WTC11 (cell line): ENCODE results near the gene ADARB2. TPM values are rescaled to one million over a fixed set of nuclear protein-coding genes. Genes with fewer than 3 reads are reported as not detected.

ENCODE experiments used
- ATAC-seq: fragments of 200-7000 bp; cut with Tn5 transposase; 2 replicates; pipeline ENCODE4 v1.10.0; 2021; ENCODE audit warnings: mild to moderate bottlenecking, moderate library complexity
- CTCF ChIA-PET: fragments of 300-600 bp; sonication (Branson Sonifier 250); formaldehyde crosslinking; loops from one replicate; lab custom pipeline; 2021; ENCODE audit warnings: antibody characterized with exemption; lab: Charles Lee
- POLR2A ChIA-PET: fragments of 350-600 bp; sonication (Branson Sonifier 250); formaldehyde crosslinking; loops from one replicate; lab custom pipeline; 2021; ENCODE audit warnings: antibody characterized with exemption; lab: Charles Lee
- DNase-seq: peaks from one replicate; pipeline ENCODE4 v3.0.0; 2021; ENCODE audit warnings: low spot score
- H3K27ac Mint-ChIP-seq: 2 replicates; pipeline ENCODE4 v1.8.0; 2021; ENCODE audit warnings: mixed read lengths
- H3K27me3 Mint-ChIP-seq: 2 replicates; pipeline ENCODE4 v1.8.0; 2021; ENCODE audit warnings: low read depth, mild to moderate bottlenecking, moderate library complexity, mixed read lengths
- H3K36me3 Mint-ChIP-seq: 2 replicates; pipeline ENCODE4 v1.8.0; 2021; ENCODE audit warnings: mixed read lengths
- H3K4me1 Mint-ChIP-seq: 2 replicates; pipeline ENCODE4 v1.8.0; 2022; ENCODE audit warnings: mixed read lengths
- H3K4me3 Mint-ChIP-seq: 2 replicates; pipeline ENCODE4 v1.8.0; 2021; ENCODE audit warnings: mild to moderate bottlenecking, moderate library complexity, mixed read lengths
- H3K9me3 Mint-ChIP-seq: 2 replicates; pipeline ENCODE4 v1.8.0; 2021; ENCODE audit warnings: mixed read lengths
- ATF3 ChIP-seq: sonication (generic); formaldehyde crosslinking; conservative IDR thresholded peaks from 2 replicates; pipeline ENCODE4 v1.8.1; 2022; ENCODE audit warnings: mild to moderate bottlenecking, missing genetic modification reagents
- CREB1 ChIP-seq: sonication (generic); formaldehyde crosslinking; IDR thresholded peaks from 2 replicates; pipeline ENCODE4 v1.8.0; 2023; ENCODE audit warnings: mild to moderate bottlenecking, missing genetic modification reagents
- CREM ChIP-seq: sonication (generic); formaldehyde crosslinking; IDR thresholded peaks from 2 replicates; pipeline ENCODE4 v1.8.1; 2022; ENCODE audit warnings: mild to moderate bottlenecking, missing genetic modification reagents, moderate library complexity
- E2F4 ChIP-seq: sonication (generic); formaldehyde crosslinking; IDR thresholded peaks from 2 replicates; pipeline ENCODE4 v1.8.1; 2022; ENCODE audit warnings: low read depth, mild to moderate bottlenecking, moderate library complexity, missing genetic modification reagents, borderline replicate concordance
- EMX1 ChIP-seq: fragments of 250-450 bp; sonication (Bioruptor Pico); IDR thresholded peaks from 2 replicates; pipeline ENCODE4 v1.8.0; 2021; ENCODE audit warnings: mild to moderate bottlenecking
- FOXP1 ChIP-seq: sonication (generic); formaldehyde crosslinking; IDR thresholded peaks from 2 replicates; pipeline ENCODE4 v1.8.0; 2022; ENCODE audit warnings: missing genetic modification reagents, mild to moderate bottlenecking, moderate library complexity, borderline replicate concordance
- FOXP4 ChIP-seq: sonication (generic); formaldehyde crosslinking; IDR thresholded peaks from 2 replicates; pipeline ENCODE4 v1.8.0; 2022; ENCODE audit warnings: mild to moderate bottlenecking, missing genetic modification reagents
- MYBL2 ChIP-seq: sonication (generic); formaldehyde crosslinking; IDR thresholded peaks from 2 replicates; pipeline ENCODE4 v1.8.1; 2023; ENCODE audit warnings: mild to moderate bottlenecking, moderate library complexity, missing genetic modification reagents
- OVOL2 ChIP-seq: fragments of 250-450 bp; sonication (Bioruptor Pico); IDR thresholded peaks from 2 replicates; pipeline ENCODE4 v1.9.0; 2021; ENCODE audit warnings: mild to moderate bottlenecking, borderline replicate concordance
- RELA ChIP-seq: sonication (generic); formaldehyde crosslinking; IDR thresholded peaks from 2 replicates; pipeline ENCODE4 v1.8.1; 2022; ENCODE audit warnings: missing genetic modification reagents, mild to moderate bottlenecking, borderline replicate concordance
- SOX15 ChIP-seq: fragments of 250-450 bp; sonication (Bioruptor Pico); IDR thresholded peaks from 2 replicates; pipeline ENCODE4 v1.9.0; 2021; ENCODE audit warnings: mild to moderate bottlenecking
- TCF7 ChIP-seq: sonication (generic); formaldehyde crosslinking; IDR thresholded peaks from 2 replicates; pipeline ENCODE4 v1.8.0; 2022; ENCODE audit warnings: mild to moderate bottlenecking, low read depth, missing genetic modification reagents, moderate library complexity
- TP53 ChIP-seq: sonication (generic); formaldehyde crosslinking; IDR thresholded peaks from 2 replicates; pipeline ENCODE4 v1.8.1; 2023; ENCODE audit warnings: mild to moderate bottlenecking, missing genetic modification reagents
- USF2 ChIP-seq: sonication (generic); formaldehyde crosslinking; IDR thresholded peaks from 2 replicates; pipeline ENCODE4 v1.8.1; 2023; ENCODE audit warnings: mild to moderate bottlenecking, missing genetic modification reagents, moderate library complexity
- ZMAT4 ChIP-seq: fragments of 250-450 bp; sonication (Bioruptor Pico); IDR thresholded peaks from 2 replicates; pipeline ENCODE4 v1.9.0; 2021; ENCODE audit warnings: mild to moderate bottlenecking
- ZNF121 ChIP-seq: sonication (generic); formaldehyde crosslinking; IDR thresholded peaks from 2 replicates; pipeline ENCODE4 v1.8.0; 2023; ENCODE audit warnings: missing genetic modification reagents
- ZNF138 ChIP-seq: sonication (generic); formaldehyde crosslinking; conservative IDR thresholded peaks from 2 replicates; pipeline ENCODE4 v1.8.1; 2022; ENCODE audit warnings: mild to moderate bottlenecking, moderate library complexity, missing genetic modification reagents
- ZNF416 ChIP-seq: fragments of 250-450 bp; sonication (Bioruptor Pico); IDR thresholded peaks from 2 replicates; pipeline ENCODE4 v1.9.0; 2021; ENCODE audit warnings: mild to moderate bottlenecking, inconsistent platforms
- ZNF423 ChIP-seq: fragments of 250-450 bp; sonication (Bioruptor Pico); IDR thresholded peaks from 2 replicates; pipeline ENCODE4 v2.1.2; 2022; ENCODE audit warnings: mild to moderate bottlenecking, moderate library complexity
- total RNA-seq: library from RNA; stranded (reverse); gene quantifications from 3 replicates; pipeline ENCODE4 v1.2.3, GENCODE V29; 2021
- TF ChIP-seq, protein P1 (sequence below): sonication (generic); formaldehyde crosslinking; IDR thresholded peaks from 2 replicates; pipeline ENCODE4 v1.8.1; 2023; ENCODE audit warnings: mild to moderate bottlenecking, missing genetic modification reagents
- TF ChIP-seq, protein P2 (sequence below): sonication (generic); formaldehyde crosslinking; IDR thresholded peaks from 2 replicates; pipeline ENCODE4 v1.8.0; 2023; ENCODE audit warnings: missing genetic modification reagents
- TF ChIP-seq, protein P3 (sequence below): sonication (generic); formaldehyde crosslinking; IDR thresholded peaks from 2 replicates; pipeline ENCODE4 v1.8.1; 2022; ENCODE audit warnings: missing genetic modification reagents, borderline replicate concordance
- TF ChIP-seq, protein P4 (sequence below): fragments of 200-600 bp; IDR thresholded peaks from 2 replicates; pipeline ENCODE4 v1.8.0; 2022; ENCODE audit warnings: antibody characterized with exemption

The ADARB2 gene
- total RNA-seq, 1 experiment from 2014 or later: 3.7 TPM

GRCh38 chr10:1209355-1209979 lies 527.9 kb downstream of the ADARB2 start:
- no peaks in the 10 kb centered on the region for H3K27me3 Mint-ChIP-seq
- TF ChIP-seq OVOL2 (CRISPR knock-in tag) (no peak), USF2 (CRISPR knock-in tag) (no peak), ZNF121 (no peak), FOXP1 (CRISPR knock-in tag) (no peak), FOXP4 (no peak), ZNF423 (CRISPR knock-in tag) (no peak), E2F4 (CRISPR knock-in tag) (no peak), MYBL2 (CRISPR knock-in tag) (no peak)
- TF ChIP-seq, protein P1, sequence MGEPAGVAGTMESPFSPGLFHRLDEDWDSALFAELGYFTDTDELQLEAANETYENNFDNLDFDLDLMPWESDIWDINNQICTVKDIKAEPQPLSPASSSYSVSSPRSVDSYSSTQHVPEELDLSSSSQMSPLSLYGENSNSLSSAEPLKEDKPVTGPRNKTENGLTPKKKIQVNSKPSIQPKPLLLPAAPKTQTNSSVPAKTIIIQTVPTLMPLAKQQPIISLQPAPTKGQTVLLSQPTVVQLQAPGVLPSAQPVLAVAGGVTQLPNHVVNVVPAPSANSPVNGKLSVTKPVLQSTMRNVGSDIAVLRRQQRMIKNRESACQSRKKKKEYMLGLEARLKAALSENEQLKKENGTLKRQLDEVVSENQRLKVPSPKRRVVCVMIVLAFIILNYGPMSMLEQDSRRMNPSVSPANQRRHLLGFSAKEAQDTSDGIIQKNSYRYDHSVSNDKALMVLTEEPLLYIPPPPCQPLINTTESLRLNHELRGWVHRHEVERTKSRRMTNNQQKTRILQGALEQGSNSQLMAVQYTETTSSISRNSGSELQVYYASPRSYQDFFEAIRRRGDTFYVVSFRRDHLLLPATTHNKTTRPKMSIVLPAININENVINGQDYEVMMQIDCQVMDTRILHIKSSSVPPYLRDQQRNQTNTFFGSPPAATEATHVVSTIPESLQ: no peak
- CTCF ChIA-PET: no interaction called here
- DNase-seq (no peak), ATAC-seq (no peak)
- no peaks in the 10 kb centered on the region for H3K36me3 Mint-ChIP-seq
- POLR2A ChIA-PET: no interaction called here
- no peaks in the 10 kb centered on the region for H3K9me3 Mint-ChIP-seq
- H3K4me3 Mint-ChIP-seq: no peak overlapping the region
- H3K27ac Mint-ChIP-seq: no peak overlapping the region
- no peaks in the 10 kb centered on the region for H3K4me1 Mint-ChIP-seq

DNA sequence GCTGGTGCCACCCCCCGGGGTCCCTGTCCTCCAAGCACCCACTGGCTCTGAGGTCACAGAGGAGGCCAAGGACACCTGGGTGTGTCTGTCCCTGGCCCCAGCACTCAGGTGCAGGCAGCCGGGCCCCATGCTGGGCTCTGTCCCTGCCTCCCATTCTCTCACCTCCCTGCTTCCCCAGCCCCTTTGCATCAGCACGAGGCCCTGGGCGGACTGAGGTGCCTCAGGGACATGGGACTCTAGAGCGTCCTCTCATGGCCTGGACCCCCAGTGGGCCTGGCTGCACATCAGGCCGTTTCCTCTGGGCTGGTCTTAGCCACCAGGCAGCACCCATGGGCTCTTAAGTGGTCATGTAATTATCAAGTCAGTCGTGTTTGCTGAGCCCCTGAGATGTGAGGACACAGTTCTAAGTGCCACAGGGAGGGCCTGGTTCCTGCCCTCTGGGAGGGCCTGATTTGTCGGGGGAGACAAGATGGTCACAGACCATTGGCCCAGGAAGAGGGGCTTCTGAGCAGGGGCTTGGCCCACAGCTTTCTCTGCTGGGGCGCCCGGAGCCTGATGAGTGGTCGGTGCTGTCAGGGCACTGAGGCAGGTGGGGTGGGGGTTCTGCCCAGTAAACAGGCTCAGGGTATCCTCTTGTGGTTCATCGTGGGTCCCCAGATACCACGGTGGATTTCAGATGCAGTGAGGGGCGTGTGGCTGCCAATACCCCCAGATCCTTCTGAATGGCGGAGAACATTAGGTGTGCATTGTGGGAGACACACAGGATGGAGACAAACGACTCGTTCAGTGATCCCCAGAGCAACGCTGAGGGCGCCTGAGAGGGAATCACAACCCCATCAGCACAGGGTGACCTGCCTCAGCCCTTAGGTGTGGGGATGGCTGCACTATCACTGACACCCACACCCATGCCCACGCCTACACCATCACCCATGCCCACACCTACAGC lies 528.7 kb downstream of the ADARB2 start:
- no peaks in the 10 kb centered on the region for H3K27me3 Mint-ChIP-seq
- no peaks in the 10 kb centered on the region for H3K36me3 Mint-ChIP-seq
- POLR2A ChIA-PET: no interaction called here
- H3K4me3 Mint-ChIP-seq: no peak overlapping the region
- H3K27ac Mint-ChIP-seq: no peak overlapping the region
- CTCF ChIA-PET: no interaction called here
- no peaks in the 10 kb centered on the region for H3K9me3 Mint-ChIP-seq
- DNase-seq: no peak
- TF ChIP-seq, protein P2, sequence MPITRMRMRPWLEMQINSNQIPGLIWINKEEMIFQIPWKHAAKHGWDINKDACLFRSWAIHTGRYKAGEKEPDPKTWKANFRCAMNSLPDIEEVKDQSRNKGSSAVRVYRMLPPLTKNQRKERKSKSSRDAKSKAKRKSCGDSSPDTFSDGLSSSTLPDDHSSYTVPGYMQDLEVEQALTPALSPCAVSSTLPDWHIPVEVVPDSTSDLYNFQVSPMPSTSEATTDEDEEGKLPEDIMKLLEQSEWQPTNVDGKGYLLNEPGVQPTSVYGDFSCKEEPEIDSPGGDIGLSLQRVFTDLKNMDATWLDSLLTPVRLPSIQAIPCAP (CRISPR knock-in tag): no peak
- TF ChIP-seq CREM (CRISPR knock-in tag): no peak
- TF ChIP-seq ZNF416 (CRISPR knock-in tag): no peak
- no peak for TF ChIP-seq CREB1 (CRISPR knock-in tag)
- TF ChIP-seq ZMAT4 (CRISPR knock-in tag): no peak
- TF ChIP-seq, protein P3, sequence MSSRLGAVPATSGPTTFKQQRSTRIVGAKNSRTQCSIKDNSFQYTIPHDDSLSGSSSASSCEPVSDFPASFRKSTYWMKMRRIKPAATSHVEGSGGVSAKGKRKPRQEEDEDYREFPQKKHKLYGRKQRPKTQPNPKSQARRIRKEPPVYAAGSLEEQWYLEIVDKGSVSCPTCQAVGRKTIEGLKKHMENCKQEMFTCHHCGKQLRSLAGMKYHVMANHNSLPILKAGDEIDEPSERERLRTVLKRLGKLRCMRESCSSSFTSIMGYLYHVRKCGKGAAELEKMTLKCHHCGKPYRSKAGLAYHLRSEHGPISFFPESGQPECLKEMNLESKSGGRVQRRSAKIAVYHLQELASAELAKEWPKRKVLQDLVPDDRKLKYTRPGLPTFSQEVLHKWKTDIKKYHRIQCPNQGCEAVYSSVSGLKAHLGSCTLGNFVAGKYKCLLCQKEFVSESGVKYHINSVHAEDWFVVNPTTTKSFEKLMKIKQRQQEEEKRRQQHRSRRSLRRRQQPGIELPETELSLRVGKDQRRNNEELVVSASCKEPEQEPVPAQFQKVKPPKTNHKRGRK (CRISPR knock-in tag): no peak
- no peak for TF ChIP-seq TCF7 (CRISPR knock-in tag)
- TF ChIP-seq EMX1 (CRISPR knock-in tag): no peak
- TF ChIP-seq SOX15 (CRISPR knock-in tag): no peak
- TF ChIP-seq, protein P4, sequence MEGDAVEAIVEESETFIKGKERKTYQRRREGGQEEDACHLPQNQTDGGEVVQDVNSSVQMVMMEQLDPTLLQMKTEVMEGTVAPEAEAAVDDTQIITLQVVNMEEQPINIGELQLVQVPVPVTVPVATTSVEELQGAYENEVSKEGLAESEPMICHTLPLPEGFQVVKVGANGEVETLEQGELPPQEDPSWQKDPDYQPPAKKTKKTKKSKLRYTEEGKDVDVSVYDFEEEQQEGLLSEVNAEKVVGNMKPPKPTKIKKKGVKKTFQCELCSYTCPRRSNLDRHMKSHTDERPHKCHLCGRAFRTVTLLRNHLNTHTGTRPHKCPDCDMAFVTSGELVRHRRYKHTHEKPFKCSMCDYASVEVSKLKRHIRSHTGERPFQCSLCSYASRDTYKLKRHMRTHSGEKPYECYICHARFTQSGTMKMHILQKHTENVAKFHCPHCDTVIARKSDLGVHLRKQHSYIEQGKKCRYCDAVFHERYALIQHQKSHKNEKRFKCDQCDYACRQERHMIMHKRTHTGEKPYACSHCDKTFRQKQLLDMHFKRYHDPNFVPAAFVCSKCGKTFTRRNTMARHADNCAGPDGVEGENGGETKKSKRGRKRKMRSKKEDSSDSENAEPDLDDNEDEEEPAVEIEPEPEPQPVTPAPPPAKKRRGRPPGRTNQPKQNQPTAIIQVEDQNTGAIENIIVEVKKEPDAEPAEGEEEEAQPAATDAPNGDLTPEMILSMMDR: no peak
- no peak for TF ChIP-seq ZNF138 (CRISPR knock-in tag)
- TF ChIP-seq TP53: no peak
- no peak for TF ChIP-seq RELA (CRISPR knock-in tag)
- no peak for TF ChIP-seq ATF3 (CRISPR knock-in tag)
- H3K4me1 Mint-ChIP-seq: no peaks in the 10 kb centered on the region
- ATAC-seq: no peak
